SK-N-SH treated with all-trans-retinoic acid at 6 μM for 48 hours (cell line): ENCODE results near the gene KCNJ16.

ENCODE experiments used
- ATAC-seq: fragments of 200-7000 bp; cut with Tn5 transposase; 3 replicates; pipeline ENCODE4 v1.9.1; 2020; ENCODE audit warnings: mild to moderate bottlenecking, moderate library complexity
- ARNTL ChIP-seq: fragments of 450-650 bp; formaldehyde crosslinking; IDR thresholded peaks from 2 replicates; pipeline ENCODE4 v1.5.0; 2020; ENCODE audit warnings: low read depth, mild to moderate bottlenecking, moderate library complexity, borderline replicate concordance
- BACH2 ChIP-seq: fragments of 250-450 bp; sonication (Bioruptor Pico); IDR thresholded peaks from 2 replicates; pipeline ENCODE4 v1.9.0; 2021; ENCODE audit warnings: mild to moderate bottlenecking, borderline replicate concordance
- CSDC2 ChIP-seq: fragments of 250-450 bp; sonication (Bioruptor Pico); IDR thresholded peaks from 2 replicates; pipeline ENCODE4 v1.5.0; 2020; ENCODE audit warnings: mild to moderate bottlenecking, moderate library complexity
- ESRRG ChIP-seq: fragments of 250-450 bp; sonication (Bioruptor Pico); IDR thresholded peaks from 2 replicates; pipeline ENCODE4 v1.6.1; 2021; ENCODE audit warnings: mild to moderate bottlenecking
- GLIS3 ChIP-seq: fragments of 250-450 bp; sonication (Bioruptor Pico); IDR thresholded peaks from 2 replicates; pipeline ENCODE4 v1.5.0; 2020; ENCODE audit warnings: mild to moderate bottlenecking, moderate library complexity
- ISL1 ChIP-seq: fragments of 250-450 bp; sonication (Bioruptor Pico); IDR thresholded peaks from 2 replicates; pipeline ENCODE4 v2.1.2; 2022; ENCODE audit warnings: mild to moderate bottlenecking, moderate library complexity
- OSR1 ChIP-seq: fragments of 250-450 bp; sonication (Bioruptor Pico); IDR thresholded peaks from 2 replicates; pipeline ENCODE4 v1.8.0; 2022; ENCODE audit warnings: moderate library complexity, mild to moderate bottlenecking, inconsistent platforms
- PPARA ChIP-seq: fragments of 250-450 bp; sonication (Bioruptor Pico); IDR thresholded peaks from 2 replicates; pipeline ENCODE4 v1.5.0; 2020; ENCODE audit warnings: mild to moderate bottlenecking, borderline replicate concordance
- RARB ChIP-seq: fragments of 250-450 bp; sonication (Bioruptor Pico); IDR thresholded peaks from 2 replicates; pipeline ENCODE4 v1.8.0; 2021; ENCODE audit warnings: mild to moderate bottlenecking, moderate library complexity
- SNAI2 ChIP-seq: fragments of 250-450 bp; sonication (Bioruptor Pico); IDR thresholded peaks from 2 replicates; pipeline ENCODE4 v1.5.0; 2020; ENCODE audit warnings: mild to moderate bottlenecking, moderate library complexity
- TCF4 ChIP-seq: fragments of 250-450 bp; sonication (Bioruptor Pico); IDR thresholded peaks from 2 replicates; pipeline ENCODE4 v1.8.0; 2021; ENCODE audit warnings: mild to moderate bottlenecking, moderate library complexity, borderline replicate concordance
- TOX ChIP-seq: fragments of 250-450 bp; sonication (Bioruptor Pico); IDR thresholded peaks from 2 replicates; pipeline ENCODE4 v1.8.0; 2021; ENCODE audit warnings: mild to moderate bottlenecking, moderate library complexity, borderline replicate concordance
- ZC3H10 ChIP-seq: fragments of 250-450 bp; sonication (Bioruptor Pico); IDR thresholded peaks from 2 replicates; pipeline ENCODE4 v1.5.1; 2021; ENCODE audit warnings: mild to moderate bottlenecking, moderate library complexity
- ZFP3 ChIP-seq: fragments of 250-450 bp; sonication (Bioruptor Pico); IDR thresholded peaks from 2 replicates; pipeline ENCODE4 v1.5.0; 2020; ENCODE audit warnings: mild to moderate bottlenecking, moderate library complexity
- ZFP30 ChIP-seq: fragments of 450-650 bp; formaldehyde crosslinking; IDR thresholded peaks from 2 replicates; pipeline ENCODE4 v1.5.0; 2022; ENCODE audit warnings: mild to moderate bottlenecking, moderate library complexity
- ZNF565 ChIP-seq: fragments of 450-650 bp; formaldehyde crosslinking; conservative IDR thresholded peaks from 2 replicates; pipeline ENCODE4 v1.5.0; 2020; ENCODE audit warnings: low read depth, mild to moderate bottlenecking, moderate library complexity
- ZNF70 ChIP-seq: fragments of 450-650 bp; formaldehyde crosslinking; IDR thresholded peaks from 2 replicates; pipeline ENCODE4 v1.5.0; 2020; ENCODE audit warnings: mild to moderate bottlenecking, moderate library complexity
- ZNF8 ChIP-seq: fragments of 450-650 bp; formaldehyde crosslinking; IDR thresholded peaks from 2 replicates; pipeline ENCODE4 v1.5.0; 2020; ENCODE audit warnings: mild to moderate bottlenecking, moderate library complexity
- TF ChIP-seq, protein P1 (sequence below): fragments of 250-450 bp; sonication (Bioruptor Pico); IDR thresholded peaks from 2 replicates; pipeline ENCODE4 v1.5.0; 2020; ENCODE audit warnings: mild to moderate bottlenecking, moderate library complexity
- TF ChIP-seq, protein P2 (sequence below): fragments of 250-450 bp; sonication (Bioruptor Pico); IDR thresholded peaks from 2 replicates; pipeline ENCODE4 v1.5.1; 2021; ENCODE audit warnings: mild to moderate bottlenecking, moderate library complexity
- TF ChIP-seq, protein P3 (sequence below): fragments of 250-450 bp; sonication (Bioruptor Pico); IDR thresholded peaks from 2 replicates; pipeline ENCODE4 v1.5.1; 2020; ENCODE audit warnings: low read depth, mild to moderate bottlenecking, moderate library complexity
- TF ChIP-seq, protein P4 (sequence below): fragments of 250-450 bp; sonication (Bioruptor Pico); IDR thresholded peaks from 2 replicates; pipeline ENCODE4 v1.8.0; 2021; ENCODE audit warnings: low read depth, mild to moderate bottlenecking, moderate library complexity, borderline replicate concordance

Gene KCNJ16

DNA sequence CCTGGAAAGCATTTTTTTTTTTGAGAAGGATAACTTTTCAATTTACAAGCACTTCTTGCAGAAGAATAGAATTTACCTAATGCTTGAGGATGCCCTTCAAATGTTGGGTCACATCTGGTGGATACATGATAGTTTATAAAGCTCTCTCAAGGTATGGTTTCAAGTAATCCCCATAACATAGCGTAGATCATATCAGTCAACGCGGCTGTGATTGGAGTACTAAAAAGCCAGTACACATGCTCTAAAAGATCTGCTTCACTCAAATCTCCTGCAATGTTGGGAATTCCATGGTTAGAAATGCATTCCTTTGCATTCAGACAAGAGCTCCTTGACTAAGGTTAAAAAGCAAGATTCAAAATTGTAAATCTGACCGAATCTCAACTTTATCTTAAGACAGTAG is 3.9 kb upstream of the KCNJ16 start:
- TF ChIP-seq RARB (CRISPR knock-in tag) = no peak
- TF ChIP-seq, protein P1, sequence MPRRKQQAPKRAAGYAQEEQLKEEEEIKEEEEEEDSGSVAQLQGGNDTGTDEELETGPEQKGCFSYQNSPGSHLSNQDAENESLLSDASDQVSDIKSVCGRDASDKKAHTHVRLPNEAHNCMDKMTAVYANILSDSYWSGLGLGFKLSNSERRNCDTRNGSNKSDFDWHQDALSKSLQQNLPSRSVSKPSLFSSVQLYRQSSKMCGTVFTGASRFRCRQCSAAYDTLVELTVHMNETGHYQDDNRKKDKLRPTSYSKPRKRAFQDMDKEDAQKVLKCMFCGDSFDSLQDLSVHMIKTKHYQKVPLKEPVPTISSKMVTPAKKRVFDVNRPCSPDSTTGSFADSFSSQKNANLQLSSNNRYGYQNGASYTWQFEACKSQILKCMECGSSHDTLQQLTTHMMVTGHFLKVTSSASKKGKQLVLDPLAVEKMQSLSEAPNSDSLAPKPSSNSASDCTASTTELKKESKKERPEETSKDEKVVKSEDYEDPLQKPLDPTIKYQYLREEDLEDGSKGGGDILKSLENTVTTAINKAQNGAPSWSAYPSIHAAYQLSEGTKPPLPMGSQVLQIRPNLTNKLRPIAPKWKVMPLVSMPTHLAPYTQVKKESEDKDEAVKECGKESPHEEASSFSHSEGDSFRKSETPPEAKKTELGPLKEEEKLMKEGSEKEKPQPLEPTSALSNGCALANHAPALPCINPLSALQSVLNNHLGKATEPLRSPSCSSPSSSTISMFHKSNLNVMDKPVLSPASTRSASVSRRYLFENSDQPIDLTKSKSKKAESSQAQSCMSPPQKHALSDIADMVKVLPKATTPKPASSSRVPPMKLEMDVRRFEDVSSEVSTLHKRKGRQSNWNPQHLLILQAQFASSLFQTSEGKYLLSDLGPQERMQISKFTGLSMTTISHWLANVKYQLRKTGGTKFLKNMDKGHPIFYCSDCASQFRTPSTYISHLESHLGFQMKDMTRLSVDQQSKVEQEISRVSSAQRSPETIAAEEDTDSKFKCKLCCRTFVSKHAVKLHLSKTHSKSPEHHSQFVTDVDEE (CRISPR knock-in tag) = no peak
- no peak for TF ChIP-seq BACH2
- TF ChIP-seq, protein P2, sequence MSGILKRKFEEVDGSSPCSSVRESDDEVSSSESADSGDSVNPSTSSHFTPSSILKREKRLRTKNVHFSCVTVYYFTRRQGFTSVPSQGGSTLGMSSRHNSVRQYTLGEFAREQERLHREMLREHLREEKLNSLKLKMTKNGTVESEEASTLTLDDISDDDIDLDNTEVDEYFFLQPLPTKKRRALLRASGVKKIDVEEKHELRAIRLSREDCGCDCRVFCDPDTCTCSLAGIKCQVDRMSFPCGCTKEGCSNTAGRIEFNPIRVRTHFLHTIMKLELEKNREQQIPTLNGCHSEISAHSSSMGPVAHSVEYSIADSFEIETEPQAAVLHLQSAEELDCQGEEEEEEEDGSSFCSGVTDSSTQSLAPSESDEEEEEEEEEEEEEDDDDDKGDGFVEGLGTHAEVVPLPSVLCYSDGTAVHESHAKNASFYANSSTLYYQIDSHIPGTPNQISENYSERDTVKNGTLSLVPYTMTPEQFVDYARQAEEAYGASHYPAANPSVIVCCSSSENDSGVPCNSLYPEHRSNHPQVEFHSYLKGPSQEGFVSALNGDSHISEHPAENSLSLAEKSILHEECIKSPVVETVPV (CRISPR knock-in tag) = no peak
- no peak for TF ChIP-seq ISL1 (CRISPR knock-in tag)
- TF ChIP-seq TCF4 (CRISPR knock-in tag) = no peak
- TF ChIP-seq OSR1 (CRISPR knock-in tag) = no peak
- no peak for TF ChIP-seq PPARA
- no peak for TF ChIP-seq SNAI2 (CRISPR knock-in tag)
- TF ChIP-seq, protein P3, sequence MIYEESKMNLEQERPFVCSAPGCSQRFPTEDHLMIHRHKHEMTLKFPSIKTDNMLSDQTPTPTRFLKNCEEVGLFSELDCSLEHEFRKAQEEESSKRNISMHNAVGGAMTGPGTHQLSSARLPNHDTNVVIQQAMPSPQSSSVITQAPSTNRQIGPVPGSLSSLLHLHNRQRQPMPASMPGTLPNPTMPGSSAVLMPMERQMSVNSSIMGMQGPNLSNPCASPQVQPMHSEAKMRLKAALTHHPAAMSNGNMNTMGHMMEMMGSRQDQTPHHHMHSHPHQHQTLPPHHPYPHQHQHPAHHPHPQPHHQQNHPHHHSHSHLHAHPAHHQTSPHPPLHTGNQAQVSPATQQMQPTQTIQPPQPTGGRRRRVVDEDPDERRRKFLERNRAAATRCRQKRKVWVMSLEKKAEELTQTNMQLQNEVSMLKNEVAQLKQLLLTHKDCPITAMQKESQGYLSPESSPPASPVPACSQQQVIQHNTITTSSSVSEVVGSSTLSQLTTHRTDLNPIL (CRISPR knock-in tag) = no peak
- TF ChIP-seq ARNTL (CRISPR knock-in tag) = no peak
- no peak for TF ChIP-seq ZNF70 (CRISPR knock-in tag)
- no peak for TF ChIP-seq ZC3H10
- no peak for TF ChIP-seq TOX (CRISPR knock-in tag)
- TF ChIP-seq GLIS3 (CRISPR knock-in tag) = no peak
- no peak for TF ChIP-seq ZFP30
- TF ChIP-seq ZFP3 (CRISPR knock-in tag) = no peak
- TF ChIP-seq, protein P4, sequence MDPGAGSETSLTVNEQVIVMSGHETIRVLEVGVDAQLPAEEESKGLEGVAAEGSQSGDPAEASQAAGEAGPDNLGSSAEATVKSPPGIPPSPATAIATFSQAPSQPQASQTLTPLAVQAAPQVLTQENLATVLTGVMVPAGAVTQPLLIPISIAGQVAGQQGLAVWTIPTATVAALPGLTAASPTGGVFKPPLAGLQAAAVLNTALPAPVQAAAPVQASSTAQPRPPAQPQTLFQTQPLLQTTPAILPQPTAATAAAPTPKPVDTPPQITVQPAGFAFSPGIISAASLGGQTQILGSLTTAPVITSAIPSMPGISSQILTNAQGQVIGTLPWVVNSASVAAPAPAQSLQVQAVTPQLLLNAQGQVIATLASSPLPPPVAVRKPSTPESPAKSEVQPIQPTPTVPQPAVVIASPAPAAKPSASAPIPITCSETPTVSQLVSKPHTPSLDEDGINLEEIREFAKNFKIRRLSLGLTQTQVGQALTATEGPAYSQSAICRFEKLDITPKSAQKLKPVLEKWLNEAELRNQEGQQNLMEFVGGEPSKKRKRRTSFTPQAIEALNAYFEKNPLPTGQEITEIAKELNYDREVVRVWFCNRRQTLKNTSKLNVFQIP (CRISPR knock-in tag) = no peak
- TF ChIP-seq ESRRG (CRISPR knock-in tag) = no peak
- no peak for TF ChIP-seq ZNF565 (CRISPR knock-in tag)
- ATAC-seq = no peak

DNA sequence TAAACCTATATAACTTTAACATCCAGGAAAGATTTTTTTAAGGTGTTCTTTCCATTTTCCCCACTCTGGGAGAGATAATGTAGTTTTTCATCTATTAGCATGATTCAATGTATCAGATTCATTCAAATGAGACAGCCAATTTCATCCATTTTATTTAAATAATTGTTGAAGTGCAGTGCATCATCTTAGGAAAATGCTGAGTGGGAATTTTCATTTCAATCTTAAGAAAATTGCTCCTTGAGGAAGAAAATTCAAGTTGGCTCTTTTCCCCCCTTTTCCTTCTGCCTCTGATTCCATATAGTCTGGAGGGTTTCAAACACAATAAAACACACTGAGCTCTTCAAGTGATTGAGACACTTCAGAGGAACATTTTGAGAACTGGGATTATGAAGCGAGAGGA is 3.4 kb upstream of the KCNJ16 start:
- no peak for ATAC-seq
- no peak for TF ChIP-seq OSR1 (CRISPR knock-in tag)
- no peak for TF ChIP-seq ZFP3 (CRISPR knock-in tag)
- no peak for TF ChIP-seq ZFP30
- no peak for TF ChIP-seq BACH2
- TF ChIP-seq TOX (CRISPR knock-in tag) = no peak
- no peak for TF ChIP-seq PPARA
- TF ChIP-seq ZC3H10 = no peak

DNA sequence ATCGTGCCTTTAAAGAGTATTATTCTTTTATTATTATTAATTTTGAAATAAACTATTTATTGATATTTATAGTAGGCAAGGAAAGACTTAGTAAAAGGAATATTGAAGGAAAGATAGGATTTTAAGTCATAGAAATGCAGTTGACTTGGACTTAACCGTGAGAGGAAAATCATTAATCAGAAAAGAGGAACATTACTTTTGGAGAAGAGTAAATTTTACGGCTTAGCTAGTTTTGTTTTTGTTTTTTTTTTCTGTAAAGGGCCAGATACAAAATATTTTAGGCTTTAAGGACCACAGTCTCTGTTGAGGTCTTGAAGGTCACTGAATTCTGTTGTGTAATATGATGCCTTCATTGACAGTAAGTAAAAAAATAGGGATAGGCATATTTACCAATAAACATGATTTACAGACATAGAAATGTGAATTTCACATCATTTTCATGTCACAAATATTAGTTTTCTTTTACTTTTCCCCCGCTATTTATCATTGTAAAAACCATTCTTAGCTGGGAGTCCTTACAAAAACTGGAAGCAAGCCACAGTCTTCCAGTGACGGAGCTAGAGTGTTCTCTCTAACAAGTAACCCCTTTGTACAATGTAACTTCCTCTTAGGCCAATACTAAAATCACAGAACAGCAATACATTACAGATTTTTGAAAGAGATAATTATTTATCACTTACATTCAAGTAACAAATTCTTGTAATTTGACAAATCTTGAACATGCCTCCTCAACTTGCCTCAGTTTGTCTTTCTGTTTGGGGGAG is 2.3 kb upstream of the KCNJ16 start:
- no peak for ATAC-seq
- TF ChIP-seq ZC3H10 (no peak), OSR1 (CRISPR knock-in tag) (no peak), TOX (CRISPR knock-in tag) (no peak), ZFP30 (no peak), ZFP3 (CRISPR knock-in tag) (no peak), ZNF8 (CRISPR knock-in tag) (no peak), BACH2 (no peak), ISL1 (CRISPR knock-in tag) (no peak), RARB (CRISPR knock-in tag) (no peak), PPARA (no peak), ZNF70 (CRISPR knock-in tag) (no peak), ZNF565 (CRISPR knock-in tag) (no peak), ARNTL (CRISPR knock-in tag) (no peak), ESRRG (CRISPR knock-in tag) (no peak), CSDC2 (CRISPR knock-in tag) (no peak)
- TF ChIP-seq, protein P2 (CRISPR knock-in tag) = no peak
- TF ChIP-seq, protein P4 (CRISPR knock-in tag) = no peak
- TF ChIP-seq, protein P1 (CRISPR knock-in tag) = no peak
